ENCODE data around the gene PAPPA2.

The PAPPA2 gene

GRCh38 chr1:176504848-176505553, 42.0 kb downstream of the PAPPA2 start:
- no peak for DNase-seq

GRCh38 chr1:176512966-176513365, 50.0 kb downstream of the PAPPA2 start:
- no peak for DNase-seq

- no peak for DNase-seq
Observed at GRCh38 chr1:176515310-176515709, 52.3 kb downstream of the PAPPA2 start.

GRCh38 chr1:176517484-176517883, 54.5 kb downstream of the PAPPA2 start:
- no peak for DNase-seq

GRCh38 chr1:176521211-176521610, 58.2 kb downstream of the PAPPA2 start:
- DNase-seq, result no peak

- DNase-seq, result no peak
Observed at GRCh38 chr1:176522310-176522845, 59.4 kb downstream of the PAPPA2 start.

- DNase-seq, result no peak
Observed at GRCh38 chr1:176529395-176530090, 66.6 kb downstream of the PAPPA2 start.

- DNase-seq, result no peak
Observed at GRCh38 chr1:176531036-176531435, 68.1 kb downstream of the PAPPA2 start.

- DNase-seq, result no peak
Observed at GRCh38 chr1:176531921-176532897, 69.2 kb downstream of the PAPPA2 start.

GRCh38 chr1:176533020-176533419, 70.0 kb downstream of the PAPPA2 start:
- DNase-seq, result no peak

GRCh38 chr1:176536588-176536987, 73.6 kb downstream of the PAPPA2 start:
- no peak for DNase-seq

- DNase-seq, result no peak
Observed at GRCh38 chr1:176539018-176539417, 76.0 kb downstream of the PAPPA2 start.

GRCh38 chr1:176540428-176540827, 77.5 kb downstream of the PAPPA2 start:
- no peak for DNase-seq

GRCh38 chr1:176541663-176542062, 78.7 kb downstream of the PAPPA2 start:
- no peak for DNase-seq

GRCh38 chr1:176542352-176542751, 79.4 kb downstream of the PAPPA2 start:
- no peak for DNase-seq

- DNase-seq, result no peak
Observed at GRCh38 chr1:176543360-176544129, 80.6 kb downstream of the PAPPA2 start.

- DNase-seq, result no peak
Observed at GRCh38 chr1:176545034-176545639, 82.2 kb downstream of the PAPPA2 start.

- no peak for DNase-seq
Observed at GRCh38 chr1:176546825-176547224, 83.8 kb downstream of the PAPPA2 start.

- no peak for DNase-seq
Observed at GRCh38 chr1:176551146-176551545, 88.2 kb downstream of the PAPPA2 start.

- no peak for DNase-seq
Observed at GRCh38 chr1:176552217-176552991, 89.4 kb downstream of the PAPPA2 start.

GRCh38 chr1:176552999-176553398, 90.0 kb downstream of the PAPPA2 start:
- DNase-seq, result no peak
